ENCODE results near the gene CCDC158.

DNA sequence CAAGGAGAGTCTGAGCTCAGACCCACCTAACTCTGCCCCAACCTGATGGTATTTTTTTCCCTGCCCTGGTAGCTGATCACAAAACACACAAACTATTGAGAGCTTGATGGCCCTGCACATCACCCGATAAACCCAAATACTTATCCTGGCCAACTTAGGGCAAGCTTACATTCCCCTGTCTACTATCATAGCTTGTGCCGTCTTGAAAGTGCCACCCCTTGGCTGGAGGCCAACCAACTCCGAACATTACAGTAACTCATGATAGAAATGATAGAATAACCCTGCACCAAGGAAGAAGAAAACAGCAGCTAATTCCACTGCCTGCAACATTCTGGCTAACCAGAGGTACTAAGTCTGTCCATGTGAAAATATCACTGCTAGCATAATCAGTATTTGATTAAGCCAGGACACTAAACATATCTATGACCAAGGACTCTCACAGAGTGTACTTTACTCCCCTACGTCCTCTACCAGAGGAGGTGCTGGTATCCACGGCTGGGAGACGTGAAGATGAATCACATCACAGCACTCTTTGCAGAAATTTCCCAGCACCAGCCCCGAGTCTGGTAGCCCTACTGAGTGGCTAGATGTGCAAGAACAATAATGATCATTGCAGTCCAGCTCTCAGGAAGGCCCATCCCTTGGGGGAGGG lies 105.5 kb downstream of the CCDC158 start:
- TF ChIP-seq MYC (IDR thresholded peaks at IDR 0.05; ENCODE audit: insufficient read depth, insufficient read length, insufficient replicate concordance, low read length, severe bottlenecking) (no peak), EZH2 (IDR thresholded peaks at IDR 0.05; ENCODE audit: borderline replicate concordance, control insufficient read depth, low read depth, low read length) (no peak), RFX5 (IDR thresholded peaks at IDR 0.05; ENCODE audit: low read depth, low read length) (no peak), SP1 (IDR thresholded peaks at IDR 0.05; ENCODE audit: low read depth, low read length) (no peak), GABPA (IDR thresholded peaks at IDR 0.05; ENCODE audit: low read depth) (no peak)
- TF ChIP-seq, protein P1, sequence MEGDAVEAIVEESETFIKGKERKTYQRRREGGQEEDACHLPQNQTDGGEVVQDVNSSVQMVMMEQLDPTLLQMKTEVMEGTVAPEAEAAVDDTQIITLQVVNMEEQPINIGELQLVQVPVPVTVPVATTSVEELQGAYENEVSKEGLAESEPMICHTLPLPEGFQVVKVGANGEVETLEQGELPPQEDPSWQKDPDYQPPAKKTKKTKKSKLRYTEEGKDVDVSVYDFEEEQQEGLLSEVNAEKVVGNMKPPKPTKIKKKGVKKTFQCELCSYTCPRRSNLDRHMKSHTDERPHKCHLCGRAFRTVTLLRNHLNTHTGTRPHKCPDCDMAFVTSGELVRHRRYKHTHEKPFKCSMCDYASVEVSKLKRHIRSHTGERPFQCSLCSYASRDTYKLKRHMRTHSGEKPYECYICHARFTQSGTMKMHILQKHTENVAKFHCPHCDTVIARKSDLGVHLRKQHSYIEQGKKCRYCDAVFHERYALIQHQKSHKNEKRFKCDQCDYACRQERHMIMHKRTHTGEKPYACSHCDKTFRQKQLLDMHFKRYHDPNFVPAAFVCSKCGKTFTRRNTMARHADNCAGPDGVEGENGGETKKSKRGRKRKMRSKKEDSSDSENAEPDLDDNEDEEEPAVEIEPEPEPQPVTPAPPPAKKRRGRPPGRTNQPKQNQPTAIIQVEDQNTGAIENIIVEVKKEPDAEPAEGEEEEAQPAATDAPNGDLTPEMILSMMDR (IDR thresholded peaks at IDR 0.05 in 2 of 3, conservative IDR thresholded peaks at IDR 0.05 in 1 of 3; ENCODE audit: control insufficient read depth in 2 of 3, extremely low read depth in 1 of 3, insufficient read depth in 1 of 3, low read depth in 3 of 3, low read length in 3 of 3), result no peak

Data from GM12878 (cell line).